ENCODE results near the gene ATP10A.
"Not testable (repeated sequence)": the region's sequence is repeated elsewhere in the genome, so short reads cannot be mapped to it uniquely, and the experiment has no call there.

Gene ATP10A

DNA sequence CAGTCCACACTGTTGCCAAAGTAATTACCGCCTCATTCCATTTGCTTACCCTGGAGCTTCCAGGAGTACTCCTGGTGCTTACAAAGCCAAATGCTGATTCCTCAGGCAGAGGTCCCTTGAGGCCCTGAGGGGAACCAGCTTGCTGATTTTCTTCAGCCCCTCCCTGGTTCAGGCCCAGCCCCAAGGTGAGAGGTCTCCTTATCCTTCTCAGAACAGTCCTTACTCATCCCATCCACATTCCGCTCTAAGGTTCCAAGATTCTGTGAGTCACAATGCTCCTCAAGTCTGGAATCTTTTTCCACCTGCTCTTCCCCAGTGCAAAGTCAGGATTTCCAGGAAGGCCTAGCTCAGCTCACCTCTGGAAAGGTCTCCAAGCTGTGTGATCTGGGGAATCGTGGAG lies 1.8 kb upstream of the ATP10A start:
- Histone ChIP-seq H3K36me3 (ENCODE audit: control insufficient read depth, insufficient read depth, low read length, severe bottlenecking) (no peaks in the 10 kb centered on the region), H3K9me3 (ENCODE audit: control insufficient read depth, low read length) (no peaks in the 10 kb centered on the region), H3K9ac (ENCODE audit: low read length) (no peak overlapping the region), H3K4me1 (ENCODE audit: control insufficient read depth, insufficient read depth, low read length) (peaks cover 21% of the 10 kb centered on the region), H3K4me3 (ENCODE audit: low read length) (no peak overlapping the region), H3K27me3 (replicated peaks; ENCODE audit: control insufficient read depth, insufficient read depth, low read length) (no peaks in the 10 kb centered on the region)
- no peak for DNase-seq (ENCODE audit: low read depth)

DNA sequence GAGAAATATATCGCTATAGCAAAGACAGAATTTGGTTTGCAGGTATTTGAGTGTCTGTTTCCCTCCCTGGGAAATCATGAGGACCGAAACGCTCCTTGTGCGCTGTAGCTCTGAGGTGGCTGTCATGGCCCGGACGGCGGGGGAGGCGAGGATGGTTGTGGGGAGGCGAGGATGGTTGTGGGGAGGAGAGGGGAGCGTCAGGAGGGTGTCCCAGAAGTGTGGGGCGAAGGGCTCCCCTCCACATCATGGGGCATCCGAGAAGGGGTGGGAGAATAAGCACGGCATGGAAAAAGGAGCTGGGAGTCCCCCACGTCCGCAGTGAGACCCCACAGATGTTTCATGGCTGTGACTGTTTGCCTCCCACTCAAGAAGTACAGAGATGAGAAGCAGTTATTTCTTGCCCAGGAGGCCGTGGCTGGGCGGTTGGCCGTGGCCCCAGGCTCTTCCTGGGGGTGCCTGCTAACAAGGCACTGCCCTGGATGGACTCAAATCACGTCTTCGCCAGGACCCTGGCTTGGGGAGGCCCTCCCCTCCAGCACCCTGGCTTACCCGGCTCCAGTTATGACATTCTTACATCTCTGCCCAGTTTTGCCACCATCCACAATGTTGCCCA lies 947 bp upstream of the ATP10A start:
- no peaks in the 10 kb centered on the region for H3K27me3 ChIP-seq (replicated peaks; ENCODE audit: control insufficient read depth, insufficient read depth, low read length)
- peak overlapping the region; percentile 82 for H3K4me3 ChIP-seq (ENCODE audit: low read length)
- H3K4me1 ChIP-seq (ENCODE audit: control insufficient read depth, insufficient read depth, low read length) = peaks cover 27% of the 10 kb centered on the region

DNA sequence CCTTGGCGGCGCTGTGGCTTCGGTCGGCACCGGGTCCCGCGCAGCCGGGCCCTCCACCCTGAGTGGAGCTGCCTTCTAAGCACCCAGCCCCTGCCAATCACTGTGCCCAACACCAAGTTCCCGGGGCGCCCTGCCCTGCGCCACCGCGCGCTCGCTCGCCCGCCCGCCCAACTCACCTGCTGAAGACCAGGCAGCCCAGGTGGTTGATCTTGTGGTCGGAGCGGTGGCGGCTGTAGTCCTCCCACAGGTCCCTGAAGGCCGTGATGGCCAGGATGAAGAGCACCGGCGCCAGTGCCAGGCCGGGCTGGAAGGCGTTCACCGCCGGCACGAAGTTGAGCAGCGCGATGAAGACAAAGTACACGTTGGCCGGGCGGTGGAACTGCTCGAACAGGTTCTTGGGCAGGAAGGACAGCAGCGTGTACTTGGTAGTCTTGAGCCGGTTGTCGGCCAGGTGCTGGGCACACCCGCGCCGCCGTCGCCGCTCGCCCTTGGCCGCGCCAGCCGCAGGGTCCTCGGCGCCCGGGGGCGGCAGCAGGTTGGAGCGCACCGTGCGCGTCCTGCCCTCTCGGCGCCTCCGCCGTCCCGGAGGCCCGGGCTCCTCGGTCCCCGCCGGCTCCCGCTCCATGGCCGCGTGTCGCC lies 536 bp downstream of the ATP10A start:
- H3K9me3 ChIP-seq (ENCODE audit: control insufficient read depth, low read length) = no peaks in the 10 kb centered on the region
- H3K4me3 ChIP-seq (ENCODE audit: low read length) = peak overlapping the region; percentile 82
- DNase-seq (ENCODE audit: low read depth) = peak; percentile 43
- H3K4me1 ChIP-seq (ENCODE audit: control insufficient read depth, insufficient read depth, low read length) = peaks cover 27% of the 10 kb centered on the region
- H3K27me3 ChIP-seq (replicated peaks; ENCODE audit: control insufficient read depth, insufficient read depth, low read length) = no peaks in the 10 kb centered on the region
- peaks cover 7% of the 10 kb centered on the region for H3K36me3 ChIP-seq (ENCODE audit: control insufficient read depth, insufficient read depth, low read length, severe bottlenecking)
- peak overlapping the region; percentile 84 for H3K9ac ChIP-seq (ENCODE audit: low read length)

More for the DNA sequence above, 947 bp upstream of the ATP10A start:
- Histone ChIP-seq H3K36me3 (ENCODE audit: control insufficient read depth, insufficient read depth, low read length, severe bottlenecking) (no peaks in the 10 kb centered on the region), H3K9ac (ENCODE audit: low read length) (peak overlapping the region; percentile 84), H3K9me3 (ENCODE audit: control insufficient read depth, low read length) (no peaks in the 10 kb centered on the region)
- no peak for DNase-seq (ENCODE audit: low read depth)

DNA sequence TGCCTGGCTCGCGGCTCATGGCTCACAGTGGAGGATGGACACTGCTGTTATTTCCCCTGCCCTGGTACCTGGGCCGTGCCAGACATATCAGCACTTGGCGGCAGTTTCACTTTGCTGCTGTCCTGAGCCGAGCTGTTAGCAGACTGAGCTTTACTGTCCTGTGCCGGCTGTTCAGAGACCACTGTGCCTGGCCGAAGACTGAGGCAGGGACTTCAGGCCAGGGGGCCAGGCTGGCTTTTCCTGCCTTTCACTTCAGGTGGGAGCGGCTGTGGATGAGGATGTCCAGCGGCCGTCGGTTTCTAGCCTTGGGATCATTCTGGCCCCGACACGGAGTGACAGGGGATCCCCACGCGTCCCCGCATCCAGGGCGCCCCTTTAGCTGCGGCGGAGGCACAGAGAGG lies 1.1 kb downstream of the ATP10A start:
- peak overlapping the region; percentile 82 for H3K4me3 ChIP-seq (ENCODE audit: low read length)
- H3K4me1 ChIP-seq (ENCODE audit: control insufficient read depth, insufficient read depth, low read length) = peaks cover 27% of the 10 kb centered on the region
- H3K27me3 ChIP-seq (replicated peaks; ENCODE audit: control insufficient read depth, insufficient read depth, low read length) = no peaks in the 10 kb centered on the region
- peak; percentile 38 for DNase-seq (ENCODE audit: low read depth)
- H3K36me3 ChIP-seq (ENCODE audit: control insufficient read depth, insufficient read depth, low read length, severe bottlenecking) = peaks cover 7% of the 10 kb centered on the region
- peak overlapping the region; percentile 84 for H3K9ac ChIP-seq (ENCODE audit: low read length)
- no peaks in the 10 kb centered on the region for H3K9me3 ChIP-seq (ENCODE audit: control insufficient read depth, low read length)

DNA sequence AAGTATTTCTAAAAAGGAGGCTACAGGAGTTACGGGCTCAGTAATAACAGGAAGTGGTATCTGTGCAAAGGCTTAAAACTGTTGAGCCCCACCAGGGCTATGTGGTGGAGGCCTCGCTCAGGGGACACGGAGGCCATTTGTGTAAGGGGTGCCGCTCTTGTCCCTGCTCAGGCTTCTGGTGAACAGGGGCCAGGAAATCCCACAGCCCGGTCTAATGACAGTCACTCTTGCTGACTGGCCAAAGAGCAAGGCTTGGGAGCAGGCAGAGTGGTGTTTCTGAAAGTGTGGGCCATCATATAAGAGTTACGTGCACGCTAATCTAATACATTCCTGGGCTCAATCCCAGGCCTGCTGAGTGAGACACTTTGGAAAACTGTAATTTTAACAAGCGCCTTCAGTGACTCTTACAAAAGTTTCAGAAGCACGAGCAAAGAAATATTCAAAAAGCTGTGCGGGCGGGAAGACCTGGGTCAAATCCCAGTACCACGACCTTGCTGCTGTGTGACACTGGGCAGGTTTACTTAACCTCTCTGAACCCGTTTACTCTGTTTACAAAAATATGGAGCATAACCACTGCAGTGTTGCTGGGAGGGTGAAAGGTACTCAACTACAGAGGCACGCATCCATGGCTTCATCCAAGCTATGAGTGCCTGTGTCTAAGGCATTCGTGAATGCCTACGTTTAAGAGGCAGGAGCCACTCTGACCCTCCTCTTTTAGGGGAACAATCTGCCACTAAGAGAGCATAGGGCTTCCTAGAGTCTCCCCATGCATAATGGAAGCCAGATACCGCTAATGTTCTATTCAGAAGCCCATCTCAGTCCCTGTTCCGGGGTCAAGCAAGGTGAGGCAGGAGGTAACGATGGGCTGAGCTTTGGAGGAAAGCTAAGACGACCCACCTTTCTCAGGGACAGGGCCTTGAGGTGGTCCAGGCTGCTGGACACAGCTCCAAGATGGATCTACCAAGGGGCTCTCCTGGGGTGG lies 2.0 kb downstream of the ATP10A start:
- peak overlapping the region; percentile 84 for H3K9ac ChIP-seq (ENCODE audit: low read length)
- no peak for DNase-seq (ENCODE audit: low read depth)
- peaks cover 27% of the 10 kb centered on the region for H3K4me1 ChIP-seq (ENCODE audit: control insufficient read depth, insufficient read depth, low read length)
- peaks cover 7% of the 10 kb centered on the region for H3K36me3 ChIP-seq (ENCODE audit: control insufficient read depth, insufficient read depth, low read length, severe bottlenecking)
- H3K4me3 ChIP-seq (ENCODE audit: low read length) = peak overlapping the region; percentile 82
- H3K27me3 ChIP-seq (replicated peaks; ENCODE audit: control insufficient read depth, insufficient read depth, low read length) = no peaks in the 10 kb centered on the region
- no peaks in the 10 kb centered on the region for H3K9me3 ChIP-seq (ENCODE audit: control insufficient read depth, low read length)

DNA sequence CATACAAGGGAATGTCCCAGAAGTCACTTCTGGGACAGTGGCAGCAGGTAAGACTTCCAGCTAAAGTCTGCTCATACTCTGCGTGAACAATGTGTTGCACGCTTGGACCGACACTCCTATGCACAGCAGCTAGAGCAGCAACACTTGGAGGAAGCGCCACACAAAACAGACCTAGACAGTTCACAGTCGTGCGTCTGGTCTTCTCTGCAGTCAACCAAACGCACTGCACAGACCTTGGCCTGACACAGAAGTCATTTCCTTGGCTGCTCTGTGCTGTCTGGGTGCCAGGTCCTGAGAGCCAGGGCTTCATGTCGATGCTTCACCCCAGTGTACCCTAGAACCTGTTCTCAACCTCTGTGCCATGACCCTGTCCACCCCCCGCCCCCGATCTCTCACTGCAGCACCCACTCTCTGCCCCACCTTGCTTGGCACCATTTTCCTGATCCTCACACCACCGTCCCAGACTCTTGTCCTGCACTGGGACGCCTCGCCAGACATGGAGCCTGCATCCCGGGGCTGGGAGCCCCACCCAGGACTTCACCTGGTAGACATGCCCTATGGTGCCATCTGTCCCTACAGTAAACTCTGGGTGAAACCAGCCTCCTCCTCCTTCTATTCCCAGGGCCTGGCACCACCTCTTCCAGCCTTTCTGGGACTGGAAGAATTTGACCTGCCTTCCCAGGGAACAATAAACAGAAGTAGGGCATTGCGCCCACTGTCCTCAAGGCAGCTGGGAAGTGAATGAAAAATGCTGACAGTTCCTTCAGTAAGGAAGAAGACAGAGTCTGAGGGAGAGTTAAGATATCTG lies 3.1 kb downstream of the ATP10A start:
- Histone ChIP-seq H3K36me3 (ENCODE audit: control insufficient read depth, insufficient read depth, low read length, severe bottlenecking) (peaks cover 7% of the 10 kb centered on the region), H3K9ac (ENCODE audit: low read length) (peak overlapping the region; percentile 84), H3K4me1 (ENCODE audit: control insufficient read depth, insufficient read depth, low read length) (peaks cover 27% of the 10 kb centered on the region), H3K27me3 (replicated peaks; ENCODE audit: control insufficient read depth, insufficient read depth, low read length) (no peaks in the 10 kb centered on the region), H3K4me3 (ENCODE audit: low read length) (peak overlapping the region; percentile 82), H3K9me3 (ENCODE audit: control insufficient read depth, low read length) (no peaks in the 10 kb centered on the region)
- peak; percentile 35 for DNase-seq (ENCODE audit: low read depth)

DNA sequence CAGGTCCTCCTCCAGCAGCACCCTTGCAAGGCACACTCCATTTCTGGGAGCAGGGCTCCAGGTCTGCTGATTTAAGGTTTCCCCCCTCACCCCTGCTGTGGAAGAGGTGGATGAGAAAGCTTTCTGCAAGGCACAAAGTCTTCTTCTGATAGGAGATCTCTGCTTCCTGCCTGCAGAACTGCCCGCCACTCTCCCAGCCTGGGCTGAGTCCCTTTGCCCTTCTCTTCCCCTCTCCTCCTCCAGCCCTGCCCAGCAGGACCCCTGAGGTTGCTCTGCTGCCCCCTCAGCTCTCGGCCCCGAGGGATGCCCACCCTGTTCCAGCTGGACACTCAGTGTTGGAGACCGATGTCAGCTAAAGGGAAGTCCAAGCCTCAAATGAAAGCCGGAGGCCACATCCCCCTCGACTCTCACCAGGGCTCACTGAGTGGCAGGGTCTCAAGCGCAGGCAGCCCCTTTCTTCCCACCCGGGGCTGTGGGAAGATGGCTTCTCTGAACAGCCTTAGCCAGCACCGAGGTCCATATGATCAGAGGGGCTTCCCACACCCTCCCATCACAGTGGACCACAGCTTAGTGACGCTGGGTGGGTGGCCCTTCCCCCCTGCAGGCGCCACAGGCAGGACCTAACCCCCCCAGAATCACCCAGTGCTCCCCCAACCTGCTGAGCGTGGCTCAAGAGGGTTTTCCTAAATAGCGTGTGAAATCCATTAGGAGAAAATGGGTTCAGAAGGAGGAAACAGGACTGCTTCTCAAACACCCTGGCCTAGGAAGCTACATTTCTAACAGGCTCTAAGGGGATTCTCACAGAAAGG lies 4.0 kb downstream of the ATP10A start:
- peaks cover 27% of the 10 kb centered on the region for H3K4me1 ChIP-seq (ENCODE audit: control insufficient read depth, insufficient read depth, low read length)
- no peak overlapping the region for H3K4me3 ChIP-seq (ENCODE audit: low read length)
- H3K9ac ChIP-seq (ENCODE audit: low read length) = no peak overlapping the region
- H3K27me3 ChIP-seq (replicated peaks; ENCODE audit: control insufficient read depth, insufficient read depth, low read length) = no peaks in the 10 kb centered on the region
- DNase-seq (ENCODE audit: low read depth) = no peak
- no peaks in the 10 kb centered on the region for H3K9me3 ChIP-seq (ENCODE audit: control insufficient read depth, low read length)
- peaks cover 7% of the 10 kb centered on the region for H3K36me3 ChIP-seq (ENCODE audit: control insufficient read depth, insufficient read depth, low read length, severe bottlenecking)

DNA sequence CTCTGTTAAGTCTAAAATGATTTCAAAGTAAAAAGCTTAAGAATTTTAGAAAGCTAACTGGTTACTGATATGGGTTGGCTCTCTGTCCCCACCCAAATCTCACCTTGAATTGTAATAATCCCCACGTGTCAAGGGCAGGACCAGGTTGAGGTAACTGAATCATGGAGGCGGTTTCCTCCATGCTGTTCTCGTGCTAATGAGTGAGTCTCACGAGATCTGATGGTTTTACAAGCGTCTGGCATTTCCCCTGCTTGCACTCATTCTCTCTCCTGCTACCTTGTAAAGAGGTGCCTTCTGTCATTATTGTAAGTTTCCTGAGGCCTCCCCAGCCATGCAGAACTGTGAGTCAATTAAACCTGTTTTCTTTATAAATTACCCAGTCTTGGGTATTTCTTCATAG lies 7.1 kb downstream of the ATP10A start:
- not testable (repeated sequence) for H3K9ac ChIP-seq (ENCODE audit: low read length); H3K27me3 ChIP-seq (replicated peaks; ENCODE audit: control insufficient read depth, insufficient read depth, low read length); H3K4me3 ChIP-seq (ENCODE audit: low read length); DNase-seq (ENCODE audit: low read depth); H3K9me3 ChIP-seq (ENCODE audit: control insufficient read depth, low read length); H3K36me3 ChIP-seq (ENCODE audit: control insufficient read depth, insufficient read depth, low read length, severe bottlenecking)
- peaks cover 36% of the 10 kb centered on the region for H3K4me1 ChIP-seq (ENCODE audit: control insufficient read depth, insufficient read depth, low read length)

DNA sequence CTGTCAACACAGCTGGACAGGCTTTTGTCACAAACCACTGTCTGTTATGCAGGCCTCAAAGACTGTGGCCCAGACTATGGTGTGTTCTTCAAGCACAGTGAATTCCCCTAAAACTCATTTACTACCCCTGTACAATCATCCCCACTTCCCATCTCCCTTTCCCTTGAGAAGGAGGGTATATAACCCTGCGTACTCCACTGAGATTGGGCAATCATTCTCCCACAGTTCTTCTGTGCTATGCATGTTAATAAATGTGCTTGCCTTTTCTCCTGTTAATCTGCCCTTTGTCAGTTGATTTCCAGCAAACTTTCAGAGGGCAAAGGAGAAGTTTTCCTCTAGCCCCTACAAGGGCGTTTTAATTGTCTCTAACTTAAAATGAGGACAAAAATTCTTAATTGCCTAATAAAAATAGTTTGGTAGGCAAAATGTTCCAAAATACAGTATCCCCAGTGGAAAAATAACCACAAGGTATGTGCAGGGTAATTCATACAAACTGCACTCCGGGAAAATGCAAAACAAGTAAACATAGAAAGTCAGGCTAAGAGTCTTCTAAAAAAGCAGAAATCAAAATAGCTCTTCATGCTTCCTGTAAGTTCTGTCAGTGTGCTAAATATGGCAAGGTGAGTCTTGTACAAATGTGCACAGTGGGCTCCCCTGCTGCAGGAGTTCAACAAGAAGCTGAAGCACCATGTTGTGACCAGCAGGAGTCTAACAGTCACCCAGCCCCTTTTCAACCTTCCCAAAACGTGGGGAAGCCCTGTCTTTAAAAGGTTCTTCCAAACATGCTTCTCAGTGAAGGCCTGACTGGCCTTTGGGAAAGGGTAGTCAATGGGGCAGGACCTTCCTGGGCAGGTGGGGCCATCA lies 10.2 kb downstream of the ATP10A start:
- Histone ChIP-seq H3K9me3 (ENCODE audit: control insufficient read depth, low read length) (no peaks in the 10 kb centered on the region), H3K27me3 (replicated peaks; ENCODE audit: control insufficient read depth, insufficient read depth, low read length) (no peaks in the 10 kb centered on the region), H3K9ac (ENCODE audit: low read length) (peak overlapping the region; percentile 52), H3K4me3 (ENCODE audit: low read length) (no peak overlapping the region), H3K36me3 (ENCODE audit: control insufficient read depth, insufficient read depth, low read length, severe bottlenecking) (no peaks in the 10 kb centered on the region), H3K4me1 (ENCODE audit: control insufficient read depth, insufficient read depth, low read length) (peaks cover 37% of the 10 kb centered on the region)
- peak; percentile 58 for DNase-seq (ENCODE audit: low read depth)

Measured in adipocyte (in vitro differentiated cells).